DND-41 (cell line): Measurements from ENCODE around the gene BLTP3A.
"Not testable (repeated sequence)": the region's sequence is repeated elsewhere in the genome, so short reads cannot be mapped to it uniquely, and the experiment has no call there.

Experiments
- ATAC-seq: fragments of 200-7000 bp; cut with Tn5 transposase; 3 replicates; pipeline ENCODE4 v1.9.1; 2021; ENCODE audit warnings: low read depth; ENCODE audit not compliant: insufficient read depth
- DNase-seq: peaks from one replicate; pipeline ENCODE4 v3.0.0-alpha.2; 2020
- H2AFZ ChIP-seq: 2 replicates; pipeline ENCODE4 v1.6.0; 2012; ENCODE audit warnings: low read depth, low read length
- H3K27ac ChIP-seq: 2 replicates; pipeline ENCODE4 v1.5.1; 2012; ENCODE audit warnings: low read length, inconsistent platforms
- H3K27me3 ChIP-seq: fragments of 200-600 bp; sonication (generic); 2 replicates; pipeline ENCODE4 v1.6.0; 2012; ENCODE audit warnings: low read length, mild to moderate bottlenecking, inconsistent platforms; ENCODE audit not compliant: insufficient read depth, poor library complexity
- H3K36me3 ChIP-seq: 2 replicates; pipeline ENCODE4 v1.5.1; 2012; ENCODE audit warnings: low read length, inconsistent platforms; ENCODE audit not compliant: insufficient read depth
- H3K4me1 ChIP-seq: 2 replicates; pipeline ENCODE4 v1.5.1; 2012; ENCODE audit warnings: mild to moderate bottlenecking, low read length; ENCODE audit not compliant: insufficient read depth
- H3K4me2 ChIP-seq: 2 replicates; pipeline ENCODE4 v1.6.0; 2012; ENCODE audit warnings: mild to moderate bottlenecking, moderate library complexity, low read length, inconsistent platforms; ENCODE audit not compliant: insufficient read depth
- H3K4me3 ChIP-seq, 2 experiments: fragments of 200-600 bp in 1 of 2; shearing (Covaris generic) in 1 of 2; 2 replicates each; pipeline ENCODE4 v1.5.1; 2012 to 2016; ENCODE audit warnings: inconsistent platforms in 2 of 2, low read length in 2 of 2, mild to moderate bottlenecking in 2 of 2, low read depth in 1 of 2, moderate library complexity in 1 of 2
- H3K79me2 ChIP-seq: 2 replicates; pipeline ENCODE4 v1.6.0; 2012; ENCODE audit warnings: low read length, inconsistent platforms; ENCODE audit not compliant: insufficient read depth
- H3K9ac ChIP-seq: 2 replicates; pipeline ENCODE4 v1.6.0; 2012; ENCODE audit warnings: low read depth, mild to moderate bottlenecking, inconsistent platforms, low read length, moderate library complexity
- H3K9me3 ChIP-seq: 2 replicates; pipeline ENCODE4 v1.5.1; 2012; ENCODE audit warnings: low read length, moderate library complexity, mild to moderate bottlenecking, inconsistent platforms; ENCODE audit not compliant: insufficient read depth, severe bottlenecking
- H4K20me1 ChIP-seq: 2 replicates; pipeline ENCODE4 v1.6.0; 2012; ENCODE audit warnings: low read length; ENCODE audit not compliant: insufficient read depth
- CTCF ChIP-seq: IDR thresholded peaks from 2 replicates; pipeline ENCODE4 v1.5.1; 2012; ENCODE audit warnings: borderline replicate concordance, low read length, moderate library complexity, mild to moderate bottlenecking; ENCODE audit not compliant: poor library complexity, severe bottlenecking; ENCODE audit errors: extremely low read depth
- EZH2 ChIP-seq: IDR thresholded peaks from 3 replicates; pipeline ENCODE4 v1.6.1; 2012; ENCODE audit warnings: borderline replicate concordance, low read depth, mild to moderate bottlenecking, moderate library complexity, low read length, inconsistent platforms; ENCODE audit not compliant: severe bottlenecking

Gene BLTP3A

GRCh38 chr6:34804543-34804942 is 12.7 kb downstream of the BLTP3A start:
- Histone ChIP-seq H3K4me3 (no peak overlapping the region), H3K9me3 (no peaks in the 10 kb centered on the region), H3K27ac (no peak overlapping the region), H3K4me2 (no peak overlapping the region), H3K36me3 (no peaks in the 10 kb centered on the region), H3K27me3 (no peaks in the 10 kb centered on the region), H4K20me1 (peaks cover 33% of the 10 kb centered on the region; the same call in 1 of the 2 replicates), H3K4me1 (no peaks in the 10 kb centered on the region), H3K9ac (no peak overlapping the region), H2AFZ (no peak overlapping the region), H3K79me2 (peaks cover 83% of the 10 kb centered on the region)
- DNase-seq (no peak), ATAC-seq (no peak)
- no peak for TF ChIP-seq EZH2
- no peak for TF ChIP-seq CTCF

GRCh38 chr6:34805074-34805473 is 13.2 kb downstream of the BLTP3A start:
- not testable (repeated sequence) for ATAC-seq, H2AFZ ChIP-seq, H3K36me3 ChIP-seq, H3K9me3 ChIP-seq, DNase-seq, H3K27ac ChIP-seq, H3K4me3 ChIP-seq, H3K4me2 ChIP-seq, H3K27me3 ChIP-seq, H3K4me1 ChIP-seq, H3K9ac ChIP-seq
- H4K20me1 ChIP-seq: peaks cover 34% of the 10 kb centered on the region; the same call in 1 of the 2 replicates
- H3K79me2 ChIP-seq: peaks cover 79% of the 10 kb centered on the region

- Histone ChIP-seq H4K20me1 (peaks cover 33% of the 10 kb centered on the region; the same call in 1 of the 2 replicates), H3K79me2 (peaks cover 81% of the 10 kb centered on the region)
These were observed 15.0 kb downstream of the BLTP3A start for GRCh38 chr6:34806738-34807453.

GRCh38 chr6:34808473-34808872 is 16.6 kb downstream of the BLTP3A start:
- Histone ChIP-seq H3K79me2 (peaks cover 83% of the 10 kb centered on the region), H4K20me1 (peaks cover 30% of the 10 kb centered on the region; the same call in 1 of the 2 replicates)
- not testable (repeated sequence) for H3K27me3 ChIP-seq, H3K4me1 ChIP-seq, H3K36me3 ChIP-seq, H3K4me2 ChIP-seq, H2AFZ ChIP-seq, H3K9me3 ChIP-seq, H3K9ac ChIP-seq, DNase-seq, H3K27ac ChIP-seq, H3K4me3 ChIP-seq, ATAC-seq

More at GRCh38 chr6:34806738-34807453, 15.0 kb downstream of the BLTP3A start:
- no peaks in the 10 kb centered on the region for H3K27me3 ChIP-seq
- no peak overlapping the region for H3K27ac ChIP-seq
- TF ChIP-seq CTCF: no peak
- no peak for ATAC-seq
- H3K9ac ChIP-seq: no peak overlapping the region
- H3K4me2 ChIP-seq: no peak overlapping the region
- H3K36me3 ChIP-seq: no peaks in the 10 kb centered on the region
- H3K4me1 ChIP-seq: no peaks in the 10 kb centered on the region
- no peak for DNase-seq
- H2AFZ ChIP-seq: no peak overlapping the region
- no peaks in the 10 kb centered on the region for H3K9me3 ChIP-seq
- no peak overlapping the region for H3K4me3 ChIP-seq

- Histone ChIP-seq H4K20me1 (peaks cover 24% of the 10 kb centered on the region; the same call in 1 of the 2 replicates), H3K79me2 (peaks cover 78% of the 10 kb centered on the region)
- DNase-seq, H3K9me3 ChIP-seq, H3K27ac ChIP-seq, H3K9ac ChIP-seq, H2AFZ ChIP-seq, H3K4me3 ChIP-seq, ATAC-seq, H3K4me2 ChIP-seq, H3K27me3 ChIP-seq, H3K36me3 ChIP-seq, H3K4me1 ChIP-seq: not testable (repeated sequence)
These were observed 17.5 kb downstream of the BLTP3A start for GRCh38 chr6:34809419-34809818.
